HepG2 (cell line): ENCODE results near the gene GSX1.

Source experiments
- FOSL1 ChIP-seq: sonication (generic); formaldehyde crosslinking; IDR thresholded peaks from 2 replicates; pipeline ENCODE4 v1.9.0; 2021; ENCODE audit warnings: missing genetic modification reagents, borderline replicate concordance
- FOXM1 ChIP-seq: sonication (generic); formaldehyde crosslinking; IDR thresholded peaks from 2 replicates; pipeline ENCODE4 v1.5.0; 2020; ENCODE audit warnings: missing genetic modification reagents
- MXI1 ChIP-seq: IDR thresholded peaks from 3 replicates; pipeline ENCODE4 v1.6.1; 2012; ENCODE audit warnings: low read depth, low read length, inconsistent platforms, borderline replicate concordance
- POLR2A ChIP-seq, 2 experiments: IDR thresholded peaks; 2 replicates each; pipeline ENCODE4 v1.6.1; 2011; ENCODE audit warnings: low read depth in 2 of 2, low read length in 2 of 2, mild to moderate bottlenecking in 1 of 2, moderate library complexity in 1 of 2; ENCODE audit not compliant: insufficient read depth in 1 of 2
- POLR2AphosphoS5 ChIP-seq: IDR thresholded peaks from 2 replicates; pipeline ENCODE4 v1.6.1; 2012; ENCODE audit warnings: low read depth, low read length
- TAF1 ChIP-seq: sonication (generic); formaldehyde crosslinking; IDR thresholded peaks from 2 replicates; pipeline ENCODE4 v1.4.0; 2020; ENCODE audit warnings: missing genetic modification reagents
- ZNF121 ChIP-seq: sonication (generic); formaldehyde crosslinking; IDR thresholded peaks from 2 replicates; pipeline ENCODE4 v1.5.0; 2020; ENCODE audit warnings: mild to moderate bottlenecking, missing genetic modification reagents
- ZNF274 ChIP-seq: sonication (generic); formaldehyde crosslinking; IDR thresholded peaks from 2 replicates; pipeline ENCODE4 v1.5.1; 2020; ENCODE audit warnings: mild to moderate bottlenecking, missing genetic modification reagents
- TF ChIP-seq, protein P1 (sequence below): sonication (generic); formaldehyde crosslinking; IDR thresholded peaks from 2 replicates; pipeline ENCODE4 v1.5.0; 2020; ENCODE audit warnings: mild to moderate bottlenecking, missing genetic modification reagents, moderate library complexity
- TF ChIP-seq, protein P2 (sequence below): sonication (generic); formaldehyde crosslinking; IDR thresholded peaks from 2 replicates; pipeline ENCODE4 v1.4.0; 2020; ENCODE audit warnings: missing genetic modification reagents
- TF ChIP-seq, protein P3 (sequence below), 2 experiments: sonication (generic) in 1 of 2; formaldehyde crosslinking in 1 of 2; IDR thresholded peaks; 2 replicates each; pipeline versions ENCODE4 v1.5.1 to v1.6.1; 2011 to 2020; ENCODE audit warnings: borderline replicate concordance in 1 of 2, low read depth in 1 of 2, low read length in 1 of 2, mild to moderate bottlenecking in 1 of 2, missing genetic modification reagents in 1 of 2, moderate library complexity in 1 of 2

GRCh38 chr13:27835799-27836198 lies 43.5 kb downstream of the GSX1 start:
- TF ChIP-seq, protein P1, sequence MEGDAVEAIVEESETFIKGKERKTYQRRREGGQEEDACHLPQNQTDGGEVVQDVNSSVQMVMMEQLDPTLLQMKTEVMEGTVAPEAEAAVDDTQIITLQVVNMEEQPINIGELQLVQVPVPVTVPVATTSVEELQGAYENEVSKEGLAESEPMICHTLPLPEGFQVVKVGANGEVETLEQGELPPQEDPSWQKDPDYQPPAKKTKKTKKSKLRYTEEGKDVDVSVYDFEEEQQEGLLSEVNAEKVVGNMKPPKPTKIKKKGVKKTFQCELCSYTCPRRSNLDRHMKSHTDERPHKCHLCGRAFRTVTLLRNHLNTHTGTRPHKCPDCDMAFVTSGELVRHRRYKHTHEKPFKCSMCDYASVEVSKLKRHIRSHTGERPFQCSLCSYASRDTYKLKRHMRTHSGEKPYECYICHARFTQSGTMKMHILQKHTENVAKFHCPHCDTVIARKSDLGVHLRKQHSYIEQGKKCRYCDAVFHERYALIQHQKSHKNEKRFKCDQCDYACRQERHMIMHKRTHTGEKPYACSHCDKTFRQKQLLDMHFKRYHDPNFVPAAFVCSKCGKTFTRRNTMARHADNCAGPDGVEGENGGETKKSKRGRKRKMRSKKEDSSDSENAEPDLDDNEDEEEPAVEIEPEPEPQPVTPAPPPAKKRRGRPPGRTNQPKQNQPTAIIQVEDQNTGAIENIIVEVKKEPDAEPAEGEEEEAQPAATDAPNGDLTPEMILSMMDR (CRISPR knock-in tag) = no peak
- TF ChIP-seq ZNF274 (CRISPR knock-in tag) (no peak), TAF1 (CRISPR knock-in tag) (no peak), MXI1 (no peak), ZNF121 (CRISPR knock-in tag) (no peak), POLR2A (IDR thresholded peaks at IDR 0.05; ENCODE audit: insufficient read depth in 1 of 2, low read depth in 2 of 2, low read length in 2 of 2) (no peak), FOXM1 (no peak), POLR2AphosphoS5 (no peak), FOSL1 (CRISPR knock-in tag) (no peak)
- TF ChIP-seq, protein P2, sequence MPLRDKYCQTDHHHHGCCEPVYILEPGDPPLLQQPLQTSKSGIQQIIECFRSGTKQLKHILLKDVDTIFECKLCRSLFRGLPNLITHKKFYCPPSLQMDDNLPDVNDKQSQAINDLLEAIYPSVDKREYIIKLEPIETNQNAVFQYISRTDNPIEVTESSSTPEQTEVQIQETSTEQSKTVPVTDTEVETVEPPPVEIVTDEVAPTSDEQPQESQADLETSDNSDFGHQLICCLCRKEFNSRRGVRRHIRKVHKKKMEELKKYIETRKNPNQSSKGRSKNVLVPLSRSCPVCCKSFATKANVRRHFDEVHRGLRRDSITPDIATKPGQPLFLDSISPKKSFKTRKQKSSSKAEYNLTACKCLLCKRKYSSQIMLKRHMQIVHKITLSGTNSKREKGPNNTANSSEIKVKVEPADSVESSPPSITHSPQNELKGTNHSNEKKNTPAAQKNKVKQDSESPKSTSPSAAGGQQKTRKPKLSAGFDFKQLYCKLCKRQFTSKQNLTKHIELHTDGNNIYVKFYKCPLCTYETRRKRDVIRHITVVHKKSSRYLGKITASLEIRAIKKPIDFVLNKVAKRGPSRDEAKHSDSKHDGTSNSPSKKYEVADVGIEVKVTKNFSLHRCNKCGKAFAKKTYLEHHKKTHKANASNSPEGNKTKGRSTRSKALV (CRISPR knock-in tag) = no peak
- TF ChIP-seq, protein P3, sequence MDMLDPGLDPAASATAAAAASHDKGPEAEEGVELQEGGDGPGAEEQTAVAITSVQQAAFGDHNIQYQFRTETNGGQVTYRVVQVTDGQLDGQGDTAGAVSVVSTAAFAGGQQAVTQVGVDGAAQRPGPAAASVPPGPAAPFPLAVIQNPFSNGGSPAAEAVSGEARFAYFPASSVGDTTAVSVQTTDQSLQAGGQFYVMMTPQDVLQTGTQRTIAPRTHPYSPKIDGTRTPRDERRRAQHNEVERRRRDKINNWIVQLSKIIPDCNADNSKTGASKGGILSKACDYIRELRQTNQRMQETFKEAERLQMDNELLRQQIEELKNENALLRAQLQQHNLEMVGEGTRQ (IDR thresholded peaks at IDR 0.05; ENCODE audit: low read depth, low read length) = no peak
- TF ChIP-seq, protein P3 (CRISPR knock-in tag; IDR thresholded peaks at IDR 0.05; ENCODE audit: borderline replicate concordance) = no peak
